ENCODE results near the gene ARHGEF28. TPM values are rescaled to one million over a fixed set of nuclear protein-coding genes. Genes with fewer than 3 reads are reported as not detected.

Gene ARHGEF28
- total and polyA plus RNA-seq, 2 of the 13 experiments (the other 11 are each of a cell fraction or from before 2014, with no cell fraction given), result 17.4 to 34.1 TPM

DNA sequence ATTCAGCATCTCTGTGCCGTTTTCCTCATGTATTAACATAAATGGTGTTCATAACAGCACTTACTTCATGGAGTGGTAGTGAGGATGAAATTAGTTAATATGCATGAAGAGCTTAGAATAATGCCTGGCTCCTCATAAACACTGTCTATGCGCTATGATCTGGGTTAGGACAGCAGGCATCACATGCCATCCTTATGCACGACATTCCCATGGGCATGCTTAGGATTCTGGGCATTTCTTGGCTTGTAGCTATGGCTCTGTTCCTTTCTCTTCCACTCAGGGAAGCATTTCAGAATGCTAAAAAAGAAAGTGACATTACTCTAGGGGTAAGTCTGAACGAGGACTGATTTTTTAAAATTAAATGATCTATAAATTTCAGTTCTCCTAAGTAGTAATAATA is 349.8 kb downstream of the ARHGEF28 start (continued):
- no peak for TF ChIP-seq MNT (IDR thresholded peaks at IDR 0.05)
- no peak for TF ChIP-seq HDAC2 (CRISPR knock-in tag; IDR thresholded peaks at IDR 0.05)
- TF ChIP-seq ZNF431 (CRISPR knock-in tag; IDR thresholded peaks at IDR 0.05; ENCODE audit: borderline replicate concordance, low read depth), result no peak

DNA sequence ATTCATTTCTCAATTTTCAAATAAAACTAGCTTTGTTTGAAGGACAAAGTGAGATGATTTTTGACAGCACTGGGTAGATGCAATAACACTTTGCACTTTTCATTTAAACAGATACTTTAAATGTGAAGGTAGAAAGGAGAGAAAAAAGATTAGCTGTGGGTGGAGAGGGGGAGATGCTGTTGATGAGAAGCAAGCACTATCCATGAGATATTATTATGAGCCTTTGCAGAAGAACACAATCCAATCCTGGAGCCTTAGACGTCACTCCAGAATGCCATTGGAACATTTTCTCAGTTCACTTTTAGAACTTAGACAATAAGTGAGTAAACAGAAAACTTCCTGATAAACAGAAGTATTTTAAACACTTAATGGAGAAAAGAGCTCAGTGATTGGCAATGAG is 351.1 kb downstream of the ARHGEF28 start:
- Histone ChIP-seq H3K27ac (ENCODE audit: extremely low read length, insufficient read depth, low read length) (no peak overlapping the region), H3K4me2 (ENCODE audit: low read depth, low read length) (no peak overlapping the region), H3K4me1 (ENCODE audit: insufficient read depth, low read length) (peaks cover 8% of the 10 kb centered on the region), H3K79me2 (ENCODE audit: insufficient read depth, low read length) (no peaks in the 10 kb centered on the region), H3K9ac (ENCODE audit: insufficient read depth, low read depth, low read length) (no peak overlapping the region), H3K4me3 (replicated peaks in 1 of 3; ENCODE audit: insufficient read depth in 1 of 3, low read depth in 2 of 3, low read length in 3 of 3) (no peak overlapping the region), H3K36me3 (replicated peaks in 1 of 2; ENCODE audit: control insufficient read depth in 1 of 2, insufficient read depth in 2 of 2, low read length in 2 of 2) (no peaks in the 10 kb centered on the region), H3K27me3 (ENCODE audit: control insufficient read depth in 1 of 2, insufficient read depth in 2 of 2, low read length in 2 of 2) (peaks cover 0 to 1% of the 10 kb centered on the region in 2 experiments; a peak in 3 of 5 replicates), H2AFZ (ENCODE audit: low read length) (no peak overlapping the region), H3K9me3 (ENCODE audit: low read length) (no peaks in the 10 kb centered on the region), H4K20me1 (ENCODE audit: insufficient read depth, low read length) (no peaks in the 10 kb centered on the region)
- ATAC-seq, result no peak
- BruUV-seq (replicated peaks), result no TSS peak
- CTCF ChIA-PET (ENCODE audit: low intra/inter-chr PET ratio, low total read pairs), result no interaction called here
- in situ Hi-C loops (cut with HindIII; ENCODE audit: extremely low pct_ligation_motif_present, low pct_unique_long_range_greater_than_20kb) (no loop called here), intact Hi-C loops (cut with micrococcal nuclease; ENCODE audit: unreplicated experiment) (no loop called here)
- FAIRE-seq, result no peak
- WGBS (ENCODE audit: low lambda C conversion rate), result 11% methylated on average over 1 of the region's 1 CpG
- DNase-seq (ENCODE audit: low spot score), result no peak
- TF ChIP-seq NFYB (CRISPR knock-in tag; IDR thresholded peaks at IDR 0.05) (no peak), ZNF34 (CRISPR knock-in tag; IDR thresholded peaks at IDR 0.05; ENCODE audit: borderline replicate concordance) (no peak), ZBTB4 (CRISPR knock-in tag; IDR thresholded peaks at IDR 0.05; ENCODE audit: borderline replicate concordance) (no peak), ZNF556 (CRISPR knock-in tag; IDR thresholded peaks at IDR 0.05; ENCODE audit: borderline replicate concordance) (no peak), SIX1 (CRISPR knock-in tag; IDR thresholded peaks at IDR 0.05; ENCODE audit: borderline replicate concordance) (no peak), HHEX (CRISPR knock-in tag; IDR thresholded peaks at IDR 0.05) (no peak), PCBP1 (IDR thresholded peaks at IDR 0.05; ENCODE audit: borderline replicate concordance, low read depth, low read length) (no peak), ZNF3 (CRISPR knock-in tag; IDR thresholded peaks at IDR 0.05) (no peak)
- TF ChIP-seq, protein P1, sequence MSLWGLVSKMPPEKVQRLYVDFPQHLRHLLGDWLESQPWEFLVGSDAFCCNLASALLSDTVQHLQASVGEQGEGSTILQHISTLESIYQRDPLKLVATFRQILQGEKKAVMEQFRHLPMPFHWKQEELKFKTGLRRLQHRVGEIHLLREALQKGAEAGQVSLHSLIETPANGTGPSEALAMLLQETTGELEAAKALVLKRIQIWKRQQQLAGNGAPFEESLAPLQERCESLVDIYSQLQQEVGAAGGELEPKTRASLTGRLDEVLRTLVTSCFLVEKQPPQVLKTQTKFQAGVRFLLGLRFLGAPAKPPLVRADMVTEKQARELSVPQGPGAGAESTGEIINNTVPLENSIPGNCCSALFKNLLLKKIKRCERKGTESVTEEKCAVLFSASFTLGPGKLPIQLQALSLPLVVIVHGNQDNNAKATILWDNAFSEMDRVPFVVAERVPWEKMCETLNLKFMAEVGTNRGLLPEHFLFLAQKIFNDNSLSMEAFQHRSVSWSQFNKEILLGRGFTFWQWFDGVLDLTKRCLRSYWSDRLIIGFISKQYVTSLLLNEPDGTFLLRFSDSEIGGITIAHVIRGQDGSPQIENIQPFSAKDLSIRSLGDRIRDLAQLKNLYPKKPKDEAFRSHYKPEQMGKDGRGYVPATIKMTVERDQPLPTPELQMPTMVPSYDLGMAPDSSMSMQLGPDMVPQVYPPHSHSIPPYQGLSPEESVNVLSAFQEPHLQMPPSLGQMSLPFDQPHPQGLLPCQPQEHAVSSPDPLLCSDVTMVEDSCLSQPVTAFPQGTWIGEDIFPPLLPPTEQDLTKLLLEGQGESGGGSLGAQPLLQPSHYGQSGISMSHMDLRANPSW (CRISPR knock-in tag; IDR thresholded peaks at IDR 0.05; ENCODE audit: borderline replicate concordance), result no peak
- POLR2A ChIA-PET, result no interaction called here
